HG03342 (cell line): ENCODE results near the gene CAMTA1.

Experiments used
- ATAC-seq: cut with Tn5 transposase; IDR thresholded peaks from one replicate; pipeline ENCODE4 v1.9.1; 2021; ENCODE audit warnings: mild to moderate bottlenecking, moderate library complexity; ENCODE audit not compliant: unreplicated experiment

Gene CAMTA1

GRCh38 chr1:7050751-7051665, 265.8 kb downstream of the CAMTA1 start:
- no peak for ATAC-seq

DNA sequence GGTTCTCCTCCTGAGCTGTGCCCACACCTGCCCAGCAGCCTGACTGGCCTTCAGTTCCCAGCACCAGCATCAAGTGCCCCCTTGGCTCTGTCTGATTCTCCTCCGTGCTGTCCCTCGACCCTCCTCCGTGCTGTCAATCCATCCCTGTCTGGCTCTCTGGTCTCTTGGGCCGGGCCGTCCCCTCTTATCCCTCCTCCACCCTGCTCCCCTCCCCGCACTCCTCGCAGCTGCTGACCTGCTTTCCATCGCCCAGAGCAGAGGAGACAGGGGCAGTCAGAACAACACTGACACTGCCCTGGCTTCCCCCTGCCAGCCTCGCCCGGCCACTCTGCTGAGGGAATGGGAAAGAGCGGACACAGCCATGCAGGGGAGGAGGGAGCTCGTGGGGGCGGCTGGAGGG, 267.4 kb downstream of the CAMTA1 start:
- ATAC-seq, result no peak

- ATAC-seq, result no peak
Measured at GRCh38 chr1:7060745-7061144, 275.5 kb downstream of the CAMTA1 start.

DNA sequence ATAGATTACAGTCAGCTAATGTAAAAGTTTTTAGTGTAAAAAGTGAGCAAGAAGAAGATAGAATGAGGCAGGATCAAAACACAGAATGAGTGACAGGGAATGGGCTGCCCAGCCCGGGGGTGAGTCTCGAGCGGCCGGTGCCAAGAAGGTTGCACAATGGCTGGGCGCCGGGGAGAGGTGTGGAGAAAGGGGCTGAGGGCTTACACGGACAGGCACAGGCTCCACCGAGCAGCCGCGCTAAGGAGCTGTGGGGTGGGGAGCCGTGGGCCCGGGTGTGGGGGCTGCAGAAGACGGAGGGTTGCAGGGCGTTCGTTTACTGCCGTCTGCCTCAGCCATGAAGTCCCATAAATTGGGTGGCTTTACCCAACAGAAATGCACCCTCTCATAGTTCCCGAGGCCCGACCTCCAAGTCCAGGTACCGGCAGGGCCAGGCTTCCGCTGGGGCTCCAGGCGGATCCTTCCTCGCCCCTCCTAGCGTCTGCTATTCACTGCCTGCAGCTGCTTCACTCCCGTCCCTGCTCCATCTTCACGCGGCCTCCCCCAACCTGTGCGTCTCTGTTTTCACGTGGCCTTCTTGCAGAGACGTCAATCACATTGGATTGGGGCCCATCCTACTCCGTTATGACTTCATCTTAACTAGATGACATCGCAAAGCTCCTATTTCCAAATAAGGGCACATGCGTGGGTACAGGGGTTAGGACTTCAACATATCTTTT, 277.2 kb downstream of the CAMTA1 start:
- no peak for ATAC-seq

DNA sequence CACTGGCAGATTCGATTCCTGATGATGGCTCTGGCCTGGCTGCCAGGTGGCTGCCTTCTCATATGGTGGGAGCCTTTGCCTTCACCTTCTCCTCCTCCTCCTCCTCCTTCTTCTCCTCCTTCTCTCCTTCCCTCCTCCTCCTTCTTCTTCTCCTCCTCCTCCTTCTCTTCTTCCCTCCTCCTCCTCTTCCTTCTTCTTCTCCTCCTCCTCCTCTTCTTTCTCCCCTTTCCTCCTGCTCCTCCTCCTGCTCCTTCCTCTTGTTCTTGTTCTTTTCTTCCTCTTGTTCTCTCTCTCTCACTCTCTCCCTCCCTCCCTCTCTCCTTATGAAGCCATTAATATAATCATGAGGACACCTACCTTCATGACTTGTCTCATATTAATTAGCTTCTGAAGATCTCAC, 278.7 kb downstream of the CAMTA1 start:
- ATAC-seq, result no peak

DNA sequence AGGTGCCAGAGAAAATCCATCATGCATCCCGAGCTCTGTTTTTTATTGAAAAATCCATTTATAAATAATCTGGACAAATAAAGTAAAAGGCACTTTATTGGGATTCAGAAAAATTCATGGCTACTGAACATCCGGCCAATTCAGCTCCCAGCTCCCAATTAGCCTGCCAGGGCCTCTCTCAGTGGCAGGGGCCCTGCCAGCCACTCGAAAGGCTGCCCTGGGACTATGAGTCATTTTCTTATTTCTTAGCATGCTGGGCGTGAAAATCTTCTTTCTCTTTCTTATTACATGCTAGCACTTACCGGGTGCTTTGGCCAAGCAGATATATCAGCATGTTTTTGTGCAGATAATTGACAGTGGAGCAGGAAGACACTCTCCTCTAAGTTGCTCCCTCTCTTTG, 283.3 kb downstream of the CAMTA1 start:
- ATAC-seq, result no peak

DNA sequence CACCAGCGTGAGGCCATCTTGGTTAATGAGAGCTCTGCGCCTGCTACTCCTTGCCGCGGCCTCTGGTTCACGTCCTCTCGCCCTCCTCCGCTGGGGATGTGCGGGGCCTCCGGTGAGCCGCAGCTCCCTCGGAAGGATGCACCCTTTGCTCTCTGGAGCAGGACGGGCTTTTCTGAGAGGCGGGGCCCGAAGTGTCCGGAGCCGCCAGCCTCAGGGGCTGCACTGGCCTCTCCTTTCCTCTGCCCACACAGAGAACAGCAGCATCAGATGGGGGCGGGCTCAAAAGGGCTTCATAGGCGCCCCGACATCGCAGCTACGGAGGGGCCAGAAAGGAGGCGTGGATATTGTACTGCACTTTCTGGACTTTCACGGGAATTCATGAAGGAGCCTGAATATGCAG, 284.7 kb downstream of the CAMTA1 start:
- ATAC-seq, result no peak

- no peak for ATAC-seq
Measured at GRCh38 chr1:7070389-7071029, 285.3 kb downstream of the CAMTA1 start.

DNA sequence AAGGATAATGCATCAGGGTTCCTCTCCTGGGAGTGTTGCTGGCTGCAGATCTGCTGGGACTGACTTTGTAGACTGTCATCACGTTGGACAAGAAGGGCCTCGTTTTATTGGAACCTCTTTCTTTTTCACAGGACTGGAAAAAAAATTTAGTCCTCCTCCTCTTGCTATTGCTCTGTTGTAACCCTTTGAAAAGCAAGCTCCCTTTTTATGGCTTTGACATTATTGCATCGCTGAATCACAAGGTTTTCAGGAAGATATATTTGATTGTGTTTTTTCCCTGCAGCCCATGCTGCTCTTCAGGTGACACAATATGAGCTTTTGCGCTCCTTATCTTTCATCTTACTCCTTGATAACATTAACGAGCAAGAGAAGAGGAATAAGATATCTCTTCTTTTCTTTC, 290.9 kb downstream of the CAMTA1 start:
- ATAC-seq, result no peak

DNA sequence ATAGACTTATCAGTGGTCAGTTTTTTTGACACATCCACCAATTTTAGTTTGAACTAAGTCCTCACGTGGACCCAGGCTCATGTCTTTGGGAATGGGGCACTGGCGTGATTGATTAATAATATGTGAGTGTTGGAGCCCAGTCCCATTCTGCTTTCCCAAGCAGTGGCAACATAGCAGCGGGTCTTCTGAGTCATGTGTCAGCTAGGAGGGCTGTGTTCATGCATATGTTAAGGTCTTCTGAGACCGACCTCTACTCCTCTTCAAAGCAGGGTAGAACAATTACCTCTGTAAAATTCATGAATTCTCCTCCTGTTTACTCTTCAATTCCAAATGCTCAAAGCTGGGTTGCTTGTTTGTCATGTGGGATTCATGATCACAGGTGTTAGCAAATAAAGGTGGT, 291.3 kb downstream of the CAMTA1 start:
- no peak for ATAC-seq

DNA sequence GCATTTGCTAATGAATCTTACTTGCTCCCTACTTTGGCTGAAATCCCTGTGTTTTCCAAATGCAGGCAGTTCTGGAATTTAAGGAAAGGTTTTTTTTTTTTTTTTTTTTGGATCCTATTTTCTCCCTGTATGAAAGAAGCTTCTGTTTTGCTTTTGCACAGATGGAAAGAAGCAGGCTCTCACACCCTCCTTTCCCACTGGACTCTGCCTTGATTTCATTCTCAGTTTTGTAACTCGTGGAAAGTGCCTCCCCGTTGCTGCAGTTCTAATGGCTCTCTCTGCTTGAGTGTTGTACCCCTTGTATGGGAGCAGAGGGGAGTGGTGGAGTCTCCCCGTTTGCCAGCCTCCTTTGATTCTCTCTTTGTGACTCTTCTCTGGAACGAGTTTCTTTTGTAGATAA, 291.9 kb downstream of the CAMTA1 start:
- no peak for ATAC-seq

DNA sequence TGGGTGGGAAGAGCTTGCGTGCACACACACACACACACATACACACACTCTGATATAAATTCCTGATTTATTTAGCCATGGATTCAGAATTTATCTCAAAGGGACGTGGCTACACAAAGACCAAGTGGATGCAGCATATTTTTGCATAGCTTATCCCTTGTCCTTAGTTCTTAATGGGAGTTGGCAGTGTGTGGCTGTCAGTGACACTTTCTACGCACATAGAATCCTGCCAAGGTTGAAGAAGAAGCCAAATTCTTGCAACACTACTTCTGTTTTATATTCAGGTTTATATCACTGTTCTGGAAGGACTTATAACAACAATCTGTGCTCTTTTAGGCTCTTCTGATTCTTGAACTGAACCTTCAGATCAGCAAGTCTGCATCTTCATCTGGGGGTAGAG, 292.7 kb downstream of the CAMTA1 start:
- ATAC-seq, result no peak

DNA sequence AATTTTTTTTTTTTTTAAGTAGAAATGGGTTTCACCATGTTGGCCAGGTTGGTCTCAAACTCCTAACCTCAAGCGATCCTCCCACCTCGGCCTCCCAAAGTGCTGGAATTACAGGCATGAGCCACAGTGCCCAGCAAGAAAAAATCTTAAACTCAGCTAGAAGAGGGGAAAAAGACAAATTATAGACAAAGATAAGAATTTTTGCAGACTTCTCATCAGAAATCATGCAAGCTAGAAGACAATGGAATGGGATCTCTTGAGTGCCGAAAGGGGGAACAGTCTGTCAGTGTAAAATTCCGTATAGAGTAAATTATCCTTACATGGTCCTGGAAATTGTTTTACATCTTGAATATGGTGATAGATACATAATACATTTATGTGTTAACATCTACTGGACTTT, 294.4 kb downstream of the CAMTA1 start:
- no peak for ATAC-seq

DNA sequence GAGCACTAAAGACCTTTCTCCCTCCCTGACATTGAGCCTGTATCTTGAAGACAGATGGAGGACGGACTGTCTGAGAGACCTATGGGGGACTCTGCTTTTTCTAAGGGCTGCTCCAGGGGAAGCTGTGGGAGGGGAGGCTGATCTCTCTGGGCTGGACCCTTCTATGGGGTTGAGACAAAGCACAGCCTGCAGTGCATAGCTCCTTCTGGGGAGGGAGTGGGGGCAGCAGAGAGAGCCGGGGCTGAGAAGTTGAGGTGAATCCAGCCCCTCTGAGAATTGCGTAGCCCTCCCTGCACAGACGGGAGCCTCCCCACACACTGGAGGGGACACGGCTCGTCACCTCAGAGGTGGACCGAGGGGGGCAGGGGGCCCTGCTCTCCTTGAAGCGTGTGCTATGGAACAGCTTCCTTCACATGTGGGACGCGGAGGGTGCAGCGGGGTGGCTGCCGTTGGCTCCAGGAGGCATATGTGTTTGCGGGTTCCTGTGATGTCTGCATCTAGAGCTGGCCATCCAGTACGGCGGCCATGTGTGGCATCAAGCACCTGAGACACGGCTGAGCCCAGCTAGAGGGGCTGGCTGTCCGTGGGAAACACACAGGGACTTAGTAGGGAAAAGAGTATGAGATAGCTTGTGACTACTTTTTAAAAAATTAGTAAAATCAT, 299.1 kb downstream of the CAMTA1 start:
- ATAC-seq, result no peak

DNA sequence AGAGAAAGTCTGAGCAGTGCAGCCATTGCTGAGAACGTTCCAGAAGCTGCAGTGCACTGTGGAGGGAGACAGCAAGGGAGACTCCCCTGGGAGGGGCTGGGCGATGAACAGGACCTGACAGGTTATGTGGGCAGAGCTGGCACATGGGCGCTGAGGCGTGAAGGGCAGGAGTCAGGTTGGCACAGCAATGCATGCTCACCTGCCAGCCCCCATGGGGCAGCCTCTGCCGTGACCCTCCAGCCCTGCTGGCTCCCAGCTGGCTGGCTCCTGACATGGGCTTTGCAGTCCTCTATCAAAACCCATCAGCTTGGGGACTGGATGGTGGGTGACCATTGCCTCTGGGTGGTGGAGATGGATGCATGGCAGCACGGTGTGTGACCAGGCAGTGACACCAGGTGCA, 300.3 kb downstream of the CAMTA1 start:
- ATAC-seq, result no peak

- no peak for ATAC-seq
Measured at GRCh38 chr1:7086106-7086505, 300.9 kb downstream of the CAMTA1 start.

- no peak for ATAC-seq
Measured at GRCh38 chr1:7087888-7088287, 302.6 kb downstream of the CAMTA1 start.

DNA sequence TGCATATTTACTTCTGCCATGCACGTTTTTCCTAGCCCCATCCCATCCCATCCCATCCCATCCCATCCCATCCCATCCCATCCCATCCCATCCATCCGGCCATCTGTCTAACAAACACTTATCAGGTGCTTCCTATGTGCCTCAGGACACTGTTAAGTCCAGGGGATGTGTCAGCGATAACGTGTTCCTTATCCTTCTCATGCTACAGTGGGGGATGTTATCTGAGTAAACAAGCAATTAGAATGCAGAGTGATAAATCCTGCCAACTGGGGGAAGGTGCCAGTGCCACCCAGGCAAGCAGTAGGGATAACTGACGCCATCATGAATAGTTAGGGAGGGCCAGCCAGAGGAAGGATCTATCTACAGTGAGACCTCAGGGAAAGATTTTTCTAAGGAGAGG, 304.2 kb downstream of the CAMTA1 start:
- ATAC-seq, result no peak

- ATAC-seq, result no peak
Measured at GRCh38 chr1:7093297-7093696, 308.0 kb downstream of the CAMTA1 start.

GRCh38 chr1:7094086-7094485, 308.8 kb downstream of the CAMTA1 start:
- ATAC-seq, result no peak

GRCh38 chr1:7094509-7094908, 309.3 kb downstream of the CAMTA1 start:
- no peak for ATAC-seq
